ENCODE data around the gene BPNT1.

GRCh38 chr1:220019071-220019470, 70.5 kb downstream of the BPNT1 start:
- TF ChIP-seq POLR2A (IDR thresholded peaks at IDR 0.05) = no peak
- no peak for TF ChIP-seq CTCF (IDR thresholded peaks at IDR 0.05)
